Cortex of kidney (tissue), 1 donor: ENCODE results near the gene UBR4.

Source experiments
- DNase-seq: peaks from one replicate; lab custom pipeline; 2025; lab: John Stamatoyannopoulos, UW

The UBR4 gene

GRCh38 chr1:19139711-19140110 lies 70.4 kb downstream of the UBR4 start:
- DNase-seq = no peak

DNA sequence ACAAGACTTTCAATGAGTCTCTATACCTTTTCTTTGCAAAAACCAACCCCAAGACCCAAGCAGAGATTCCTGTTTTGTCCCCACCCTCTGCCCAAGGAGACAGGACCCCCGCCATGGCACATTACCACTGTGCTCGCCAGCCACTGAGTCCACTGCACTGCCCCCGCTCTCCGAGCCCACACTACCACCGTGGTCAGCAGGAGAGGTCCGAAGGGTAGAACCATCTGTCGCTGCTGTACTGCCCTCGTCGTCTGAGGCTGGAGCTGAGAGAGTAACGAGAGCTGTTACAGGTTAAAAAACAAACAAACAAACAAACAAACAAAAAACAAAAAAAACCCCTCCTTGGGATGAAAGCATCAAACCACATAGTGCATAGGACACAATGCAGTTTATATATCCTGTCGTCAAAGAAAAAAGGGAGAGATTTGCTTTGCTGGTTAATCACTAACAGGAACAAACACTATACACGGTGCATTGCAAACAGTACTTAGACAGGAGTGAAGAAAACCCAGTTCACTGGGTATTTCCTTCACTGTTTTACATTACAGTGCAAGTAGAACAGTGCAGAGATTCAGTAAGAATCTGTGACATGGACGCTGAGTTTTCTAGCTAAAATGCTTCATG lies 71.0 kb downstream of the UBR4 start:
- DNase-seq = no peak

DNA sequence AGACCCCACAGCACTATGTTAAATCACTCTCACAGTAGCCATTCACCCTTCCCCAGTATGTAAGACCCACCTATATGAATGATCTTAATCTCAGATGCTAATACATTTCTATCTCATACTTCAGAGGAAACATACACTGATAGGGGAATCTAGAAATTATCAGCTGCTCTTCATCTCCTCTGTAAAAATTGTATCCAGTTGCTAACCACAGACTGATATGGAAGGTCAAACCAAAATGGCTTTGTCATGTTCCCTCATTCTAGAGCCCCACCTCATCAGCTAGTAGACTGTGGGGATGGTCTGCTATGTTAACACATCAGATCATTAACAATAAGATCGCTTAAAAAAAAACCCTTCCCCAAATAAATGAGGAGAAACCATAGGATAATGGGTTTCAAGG lies 71.7 kb downstream of the UBR4 start:
- no peak for DNase-seq

DNA sequence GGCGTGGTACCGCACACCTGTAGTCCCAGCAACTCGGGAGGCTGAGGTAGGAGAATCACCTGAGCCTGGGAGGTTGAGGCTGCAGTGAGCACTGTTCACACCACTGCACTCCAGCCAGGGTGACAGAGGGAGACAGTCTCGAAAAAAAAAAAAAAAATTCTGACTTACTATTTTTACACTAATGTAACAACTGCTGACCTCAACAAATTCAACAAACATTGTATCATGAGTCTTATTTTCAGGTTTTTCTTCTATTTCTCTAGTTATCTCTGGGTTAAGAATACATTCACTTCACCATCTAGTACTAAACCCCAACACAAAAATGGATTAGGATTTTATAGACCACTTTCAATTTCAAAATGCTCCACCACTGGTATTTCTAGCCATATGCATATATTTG lies 72.9 kb downstream of the UBR4 start:
- no peak for DNase-seq

DNA sequence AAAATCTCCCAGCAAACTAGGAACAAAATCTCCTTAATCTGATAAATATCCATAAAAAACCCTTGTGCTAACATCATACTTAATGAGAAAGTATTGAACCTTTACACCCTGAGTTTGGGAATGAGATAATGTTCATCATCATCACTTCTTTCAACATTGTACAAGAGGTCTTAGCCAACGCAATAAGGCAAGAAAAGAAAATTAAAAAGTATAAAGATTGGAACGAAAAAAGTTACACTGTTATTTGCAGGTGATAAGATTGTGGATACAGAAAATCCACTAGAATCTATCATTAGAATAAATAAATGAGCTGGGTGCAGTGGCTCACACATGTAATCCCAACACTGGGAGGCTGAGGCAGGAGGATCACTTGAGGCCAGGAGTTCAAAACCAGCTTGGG lies 76.7 kb downstream of the UBR4 start:
- no peak for DNase-seq

DNA sequence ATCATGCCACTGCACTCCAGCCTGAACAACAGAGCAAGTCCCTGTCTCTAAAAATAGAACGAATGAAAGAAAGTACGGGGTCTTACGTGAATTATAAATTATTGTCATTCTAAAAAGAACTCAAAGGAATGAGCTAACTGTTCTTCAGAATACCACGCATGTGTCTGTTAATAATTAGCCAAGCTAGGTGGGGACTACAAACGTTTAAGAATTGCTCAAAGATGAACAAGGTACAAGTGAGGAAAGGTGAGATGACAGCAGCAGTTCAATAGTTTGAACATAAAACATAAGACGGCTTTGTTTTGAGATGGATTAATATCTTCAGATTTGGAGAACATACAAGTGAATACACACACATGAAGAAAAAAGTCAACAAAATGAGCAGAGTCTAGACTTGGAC lies 79.6 kb downstream of the UBR4 start:
- no peak for DNase-seq

- no peak for DNase-seq
Measured at GRCh38 chr1:19128968-19129514, 81.0 kb downstream of the UBR4 start.

DNA sequence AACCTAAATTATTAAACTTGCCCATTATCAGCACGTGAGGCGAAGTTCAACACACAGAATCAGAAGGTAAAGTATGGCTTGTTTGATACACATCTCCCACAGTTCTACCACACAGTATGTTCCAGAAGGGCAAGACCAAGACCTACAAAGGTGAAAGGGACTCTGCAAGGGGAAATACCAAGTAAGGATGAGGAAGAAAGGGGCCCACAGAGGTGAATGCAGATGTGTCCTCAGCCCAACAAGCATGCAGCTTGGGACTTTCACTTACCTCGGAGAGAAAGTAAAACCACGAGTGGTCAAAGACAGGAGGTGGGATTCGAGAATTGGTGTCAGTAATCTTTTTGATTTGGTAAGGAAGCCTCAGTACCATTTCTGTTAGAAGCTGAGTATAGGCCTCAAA lies 85.8 kb downstream of the UBR4 start:
- DNase-seq = no peak

- no peak for DNase-seq
Measured at GRCh38 chr1:19123837-19124236, 86.2 kb downstream of the UBR4 start.

- DNase-seq = no peak
Measured at GRCh38 chr1:19122668-19123067, 87.4 kb downstream of the UBR4 start.

DNA sequence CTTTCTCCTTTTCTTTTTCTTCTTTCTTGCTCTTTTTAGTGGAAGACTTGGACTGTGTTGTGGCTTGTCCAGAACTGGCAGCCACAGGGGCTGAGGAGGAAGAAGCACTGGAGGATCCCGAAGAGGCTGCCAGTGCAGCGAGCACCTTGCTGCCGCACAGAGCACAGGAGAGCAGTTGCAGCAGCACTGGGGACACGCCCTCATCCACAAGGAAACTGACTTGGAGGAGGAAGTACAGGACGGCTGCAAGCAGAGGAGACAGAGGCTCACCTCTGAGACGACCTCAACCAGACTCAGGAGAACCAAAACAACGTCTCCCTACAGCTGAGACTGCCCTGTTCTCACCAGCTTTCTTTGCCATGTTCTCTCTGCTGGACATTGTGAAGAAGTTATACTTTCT lies 88.9 kb downstream of the UBR4 start:
- no peak for DNase-seq

- no peak for DNase-seq
Measured at GRCh38 chr1:19120070-19120469, 90.0 kb downstream of the UBR4 start.

- no peak for DNase-seq
Measured at GRCh38 chr1:19115082-19115808, 94.8 kb downstream of the UBR4 start.

DNA sequence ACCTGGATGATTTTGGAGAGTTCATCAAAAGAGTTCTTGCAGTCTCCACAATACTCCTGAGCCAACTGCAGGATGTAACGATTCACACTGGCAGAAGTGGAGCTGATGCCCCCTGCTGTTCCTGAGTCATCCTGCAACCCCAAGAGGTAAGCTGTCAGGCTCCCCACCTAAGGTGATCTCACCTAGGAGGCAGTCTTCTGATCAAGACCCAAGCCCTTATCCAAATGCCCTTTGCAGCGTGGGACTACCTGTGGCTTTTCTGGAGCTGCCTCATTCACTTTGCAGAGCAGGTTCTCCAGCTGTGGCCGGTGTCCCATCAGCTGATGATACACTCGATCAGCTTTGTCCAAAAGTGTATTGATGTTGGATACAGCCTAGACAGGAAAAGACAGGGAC lies 96.4 kb downstream of the UBR4 start:
- DNase-seq = no peak

- DNase-seq = no peak
Measured at GRCh38 chr1:19112891-19113696, 97.0 kb downstream of the UBR4 start.

DNA sequence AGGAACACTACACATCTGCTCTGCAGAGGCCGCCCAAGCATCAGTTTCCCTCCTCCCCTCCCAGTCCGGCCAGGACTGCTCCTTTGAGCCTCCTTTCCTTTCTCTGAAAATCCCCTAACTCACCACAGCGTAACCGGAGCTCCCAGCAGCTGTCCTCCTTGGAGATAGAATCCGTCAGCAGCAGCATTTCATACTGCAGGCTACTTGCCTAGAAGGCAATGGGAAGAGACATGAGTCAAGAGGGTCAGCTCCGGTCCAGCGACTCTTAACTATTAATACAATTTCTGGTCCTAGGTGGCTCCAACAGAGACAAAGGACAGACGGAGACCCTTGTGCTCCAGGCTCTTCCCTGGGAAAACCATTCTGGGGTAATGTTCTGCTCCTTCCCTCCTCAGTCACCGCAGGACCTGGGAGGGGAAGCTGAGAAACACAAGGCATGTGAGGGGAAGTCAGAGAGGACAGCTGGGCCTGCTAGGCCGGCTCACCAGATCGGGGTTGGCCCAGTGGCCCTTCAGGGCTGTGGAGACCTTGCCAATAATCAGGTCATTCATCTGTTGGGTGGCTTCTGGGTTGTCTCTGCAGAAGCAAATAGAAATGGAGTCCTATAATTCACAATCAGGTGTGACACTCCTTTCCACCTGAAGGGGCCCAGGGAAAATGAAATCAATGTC lies 99.7 kb downstream of the UBR4 start:
- DNase-seq = no peak

- no peak for DNase-seq
Measured at GRCh38 chr1:19109545-19109944, 100.5 kb downstream of the UBR4 start.

DNA sequence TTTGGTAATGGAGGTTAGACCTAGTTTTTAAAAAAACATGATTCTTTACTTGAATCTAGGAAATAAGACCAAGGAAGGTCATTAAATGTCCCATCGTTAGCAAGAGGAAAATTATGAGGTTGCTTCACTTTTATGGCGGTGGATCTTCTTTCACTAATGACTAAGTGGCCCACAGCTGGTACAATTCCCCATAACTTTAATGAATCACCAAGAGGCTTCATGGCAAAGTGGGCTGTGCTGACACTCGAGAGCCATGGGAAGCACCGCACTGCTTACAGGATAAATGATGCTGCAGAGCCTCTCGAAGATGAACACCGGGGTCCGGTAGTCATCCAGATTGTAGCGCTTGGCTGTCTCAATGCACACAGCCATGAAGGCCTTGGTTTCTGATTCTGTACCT lies 108.8 kb downstream of the UBR4 start:
- no peak for DNase-seq

GRCh38 chr1:19100028-19100427 lies 110.0 kb downstream of the UBR4 start:
- DNase-seq = no peak

DNA sequence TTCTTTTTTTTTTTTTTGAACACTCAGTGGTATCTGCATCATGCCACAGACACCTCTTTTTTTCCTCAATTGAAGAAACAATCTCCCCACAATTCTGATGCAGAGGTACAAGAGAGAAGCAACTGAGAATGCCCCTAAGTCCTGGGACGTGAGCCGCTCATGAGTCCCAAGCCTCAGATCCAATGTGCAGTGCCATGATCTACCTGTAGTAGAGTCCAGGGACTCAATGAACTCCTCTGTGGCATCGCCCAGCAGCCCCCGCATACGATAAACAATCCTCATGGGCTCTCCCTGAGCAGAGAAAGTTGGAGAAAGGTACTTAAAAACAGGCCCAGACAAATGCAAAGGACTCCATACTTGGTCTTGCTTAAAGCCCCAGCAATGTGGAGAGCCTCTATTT lies 113.1 kb downstream of the UBR4 start:
- no peak for DNase-seq

DNA sequence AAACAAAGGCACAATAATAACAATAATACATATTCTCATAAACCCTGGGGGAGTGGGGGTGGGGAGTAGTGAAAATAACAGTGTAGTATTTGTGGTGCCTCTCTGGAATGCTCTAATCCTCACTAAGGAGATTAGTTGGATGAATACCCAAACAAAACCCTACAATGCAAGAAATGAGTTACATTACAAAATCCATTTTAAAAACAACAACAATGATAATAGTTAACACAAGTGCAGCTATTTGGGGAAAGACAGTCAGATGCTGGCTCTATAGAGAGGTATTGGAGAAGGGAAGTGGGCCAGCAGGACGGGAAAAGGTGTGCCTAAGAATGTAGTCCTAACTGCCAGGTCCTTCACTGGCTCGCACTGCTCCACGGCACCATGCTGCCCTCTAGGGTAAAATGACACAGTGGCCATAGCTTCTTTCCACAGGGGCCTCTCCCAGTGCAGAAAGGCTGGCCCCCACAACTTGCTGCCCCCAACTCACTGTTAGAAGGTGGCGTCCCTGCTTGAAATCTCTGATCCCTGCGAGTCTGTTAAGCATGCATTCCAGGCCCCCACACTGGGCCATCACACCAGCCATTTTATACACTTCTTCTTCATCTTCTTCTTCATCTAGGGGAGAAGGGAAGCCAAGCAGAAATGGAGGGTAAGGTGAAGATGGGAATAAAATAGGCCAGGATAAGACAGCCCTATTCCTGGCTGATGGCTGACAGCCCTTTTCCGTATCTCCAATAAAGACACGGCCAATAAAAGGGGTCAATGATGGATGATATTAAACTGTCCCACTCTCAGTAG lies 113.8 kb downstream of the UBR4 start:
- no peak for DNase-seq
